SK-N-SH treated with all-trans-retinoic acid at 6 μM for 48 hours (cell line): ENCODE measurements around the gene DCLK1.

Source experiments
- ATAC-seq: fragments of 200-7000 bp; cut with Tn5 transposase; 3 replicates; pipeline ENCODE4 v1.9.1; 2020; ENCODE audit warnings: mild to moderate bottlenecking, moderate library complexity
- ARNTL ChIP-seq: fragments of 450-650 bp; formaldehyde crosslinking; IDR thresholded peaks from 2 replicates; pipeline ENCODE4 v1.5.0; 2020; ENCODE audit warnings: low read depth, mild to moderate bottlenecking, moderate library complexity, borderline replicate concordance
- BACH2 ChIP-seq: fragments of 250-450 bp; sonication (Bioruptor Pico); IDR thresholded peaks from 2 replicates; pipeline ENCODE4 v1.9.0; 2021; ENCODE audit warnings: mild to moderate bottlenecking, borderline replicate concordance
- ESRRG ChIP-seq: fragments of 250-450 bp; sonication (Bioruptor Pico); IDR thresholded peaks from 2 replicates; pipeline ENCODE4 v1.6.1; 2021; ENCODE audit warnings: mild to moderate bottlenecking
- GLIS3 ChIP-seq: fragments of 250-450 bp; sonication (Bioruptor Pico); IDR thresholded peaks from 2 replicates; pipeline ENCODE4 v1.5.0; 2020; ENCODE audit warnings: mild to moderate bottlenecking, moderate library complexity
- ISL1 ChIP-seq: fragments of 250-450 bp; sonication (Bioruptor Pico); IDR thresholded peaks from 2 replicates; pipeline ENCODE4 v2.1.2; 2022; ENCODE audit warnings: mild to moderate bottlenecking, moderate library complexity
- OSR1 ChIP-seq: fragments of 250-450 bp; sonication (Bioruptor Pico); IDR thresholded peaks from 2 replicates; pipeline ENCODE4 v1.8.0; 2022; ENCODE audit warnings: moderate library complexity, mild to moderate bottlenecking, inconsistent platforms
- PATZ1 ChIP-seq: fragments of 250-450 bp; sonication (Bioruptor Pico); IDR thresholded peaks from 2 replicates; pipeline ENCODE4 v1.8.0; 2020; ENCODE audit warnings: mild to moderate bottlenecking, moderate library complexity, borderline replicate concordance
- POU6F1 ChIP-seq: fragments of 250-450 bp; sonication (Bioruptor Pico); IDR thresholded peaks from 2 replicates; pipeline ENCODE4 v1.8.0; 2021; ENCODE audit warnings: low read depth, mild to moderate bottlenecking, moderate library complexity, borderline replicate concordance
- PPARA ChIP-seq: fragments of 250-450 bp; sonication (Bioruptor Pico); IDR thresholded peaks from 2 replicates; pipeline ENCODE4 v1.5.0; 2020; ENCODE audit warnings: mild to moderate bottlenecking, borderline replicate concordance
- SNAI2 ChIP-seq: fragments of 250-450 bp; sonication (Bioruptor Pico); IDR thresholded peaks from 2 replicates; pipeline ENCODE4 v1.5.0; 2020; ENCODE audit warnings: mild to moderate bottlenecking, moderate library complexity
- TCF4 ChIP-seq: fragments of 250-450 bp; sonication (Bioruptor Pico); IDR thresholded peaks from 2 replicates; pipeline ENCODE4 v1.8.0; 2021; ENCODE audit warnings: mild to moderate bottlenecking, moderate library complexity, borderline replicate concordance
- TOX ChIP-seq: fragments of 250-450 bp; sonication (Bioruptor Pico); IDR thresholded peaks from 2 replicates; pipeline ENCODE4 v1.8.0; 2021; ENCODE audit warnings: mild to moderate bottlenecking, moderate library complexity, borderline replicate concordance
- ZC3H10 ChIP-seq: fragments of 250-450 bp; sonication (Bioruptor Pico); IDR thresholded peaks from 2 replicates; pipeline ENCODE4 v1.5.1; 2021; ENCODE audit warnings: mild to moderate bottlenecking, moderate library complexity
- ZFP3 ChIP-seq: fragments of 250-450 bp; sonication (Bioruptor Pico); IDR thresholded peaks from 2 replicates; pipeline ENCODE4 v1.5.0; 2020; ENCODE audit warnings: mild to moderate bottlenecking, moderate library complexity
- ZFP30 ChIP-seq: fragments of 450-650 bp; formaldehyde crosslinking; IDR thresholded peaks from 2 replicates; pipeline ENCODE4 v1.5.0; 2022; ENCODE audit warnings: mild to moderate bottlenecking, moderate library complexity
- ZNF565 ChIP-seq: fragments of 450-650 bp; formaldehyde crosslinking; conservative IDR thresholded peaks from 2 replicates; pipeline ENCODE4 v1.5.0; 2020; ENCODE audit warnings: low read depth, mild to moderate bottlenecking, moderate library complexity
- ZNF70 ChIP-seq: fragments of 450-650 bp; formaldehyde crosslinking; IDR thresholded peaks from 2 replicates; pipeline ENCODE4 v1.5.0; 2020; ENCODE audit warnings: mild to moderate bottlenecking, moderate library complexity
- ZNF8 ChIP-seq: fragments of 450-650 bp; formaldehyde crosslinking; IDR thresholded peaks from 2 replicates; pipeline ENCODE4 v1.5.0; 2020; ENCODE audit warnings: mild to moderate bottlenecking, moderate library complexity
- TF ChIP-seq, protein P1 (sequence below): fragments of 250-450 bp; sonication (Bioruptor Pico); IDR thresholded peaks from 2 replicates; pipeline ENCODE4 v1.5.1; 2021; ENCODE audit warnings: mild to moderate bottlenecking, moderate library complexity
- TF ChIP-seq, protein P2 (sequence below): fragments of 250-450 bp; sonication (Bioruptor Pico); IDR thresholded peaks from 2 replicates; pipeline ENCODE4 v1.5.1; 2020; ENCODE audit warnings: low read depth, mild to moderate bottlenecking, moderate library complexity

DCLK1 gene

DNA sequence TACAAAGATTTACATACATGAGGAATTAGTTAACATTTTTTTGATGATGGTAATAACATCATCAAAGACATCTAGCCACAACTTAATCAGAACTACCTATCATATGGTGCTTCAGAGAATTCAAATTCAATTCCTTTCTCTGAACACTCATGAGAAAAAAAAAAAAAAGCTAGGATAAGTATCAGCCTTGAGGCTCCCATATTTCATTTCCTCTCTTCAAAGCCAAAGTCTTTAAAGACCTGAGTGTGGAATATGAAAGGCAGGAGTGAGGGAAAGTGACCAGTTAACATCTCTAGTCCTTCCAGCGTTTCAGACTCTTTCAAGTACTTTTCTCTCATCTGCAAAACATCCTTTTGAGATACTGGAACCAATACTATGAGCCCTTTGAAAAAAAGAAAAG, 137.5 kb downstream of the DCLK1 start (continued):
- TF ChIP-seq PATZ1 (CRISPR knock-in tag), result no peak
- TF ChIP-seq ZNF70 (CRISPR knock-in tag), result no peak

DNA sequence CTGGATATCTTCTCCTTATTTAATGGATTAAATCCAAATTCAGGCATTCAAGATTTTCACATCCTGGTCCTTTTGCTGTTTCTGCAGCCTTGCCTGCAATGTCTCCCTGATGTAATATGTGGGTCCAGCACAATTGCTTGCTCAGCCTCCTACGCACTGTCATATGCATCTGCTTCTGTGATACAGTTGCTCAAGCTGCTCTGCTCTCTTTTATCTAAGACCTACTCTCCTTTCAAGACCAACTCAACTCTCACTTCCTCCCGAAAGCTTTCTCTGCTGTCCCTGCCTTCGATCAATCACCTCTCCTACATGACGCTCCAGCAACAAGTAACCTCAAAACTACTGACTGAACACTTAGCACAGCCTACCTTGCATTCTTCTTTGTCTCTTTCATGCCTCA, 138.2 kb downstream of the DCLK1 start:
- TF ChIP-seq GLIS3 (CRISPR knock-in tag) (no peak), TOX (CRISPR knock-in tag) (no peak), PPARA (CRISPR knock-in tag) (no peak), BACH2 (CRISPR knock-in tag) (no peak), ESRRG (CRISPR knock-in tag) (no peak), ZC3H10 (CRISPR knock-in tag) (no peak), ZFP3 (CRISPR knock-in tag) (no peak), SNAI2 (CRISPR knock-in tag) (no peak), ZNF70 (CRISPR knock-in tag) (no peak), ISL1 (no peak), ZNF565 (no peak), ARNTL (no peak), TCF4 (CRISPR knock-in tag) (no peak), PATZ1 (CRISPR knock-in tag) (no peak), POU6F1 (CRISPR knock-in tag) (no peak), OSR1 (CRISPR knock-in tag) (no peak)
- TF ChIP-seq, protein P1, sequence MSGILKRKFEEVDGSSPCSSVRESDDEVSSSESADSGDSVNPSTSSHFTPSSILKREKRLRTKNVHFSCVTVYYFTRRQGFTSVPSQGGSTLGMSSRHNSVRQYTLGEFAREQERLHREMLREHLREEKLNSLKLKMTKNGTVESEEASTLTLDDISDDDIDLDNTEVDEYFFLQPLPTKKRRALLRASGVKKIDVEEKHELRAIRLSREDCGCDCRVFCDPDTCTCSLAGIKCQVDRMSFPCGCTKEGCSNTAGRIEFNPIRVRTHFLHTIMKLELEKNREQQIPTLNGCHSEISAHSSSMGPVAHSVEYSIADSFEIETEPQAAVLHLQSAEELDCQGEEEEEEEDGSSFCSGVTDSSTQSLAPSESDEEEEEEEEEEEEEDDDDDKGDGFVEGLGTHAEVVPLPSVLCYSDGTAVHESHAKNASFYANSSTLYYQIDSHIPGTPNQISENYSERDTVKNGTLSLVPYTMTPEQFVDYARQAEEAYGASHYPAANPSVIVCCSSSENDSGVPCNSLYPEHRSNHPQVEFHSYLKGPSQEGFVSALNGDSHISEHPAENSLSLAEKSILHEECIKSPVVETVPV (CRISPR knock-in tag), result no peak
- TF ChIP-seq, protein P2, sequence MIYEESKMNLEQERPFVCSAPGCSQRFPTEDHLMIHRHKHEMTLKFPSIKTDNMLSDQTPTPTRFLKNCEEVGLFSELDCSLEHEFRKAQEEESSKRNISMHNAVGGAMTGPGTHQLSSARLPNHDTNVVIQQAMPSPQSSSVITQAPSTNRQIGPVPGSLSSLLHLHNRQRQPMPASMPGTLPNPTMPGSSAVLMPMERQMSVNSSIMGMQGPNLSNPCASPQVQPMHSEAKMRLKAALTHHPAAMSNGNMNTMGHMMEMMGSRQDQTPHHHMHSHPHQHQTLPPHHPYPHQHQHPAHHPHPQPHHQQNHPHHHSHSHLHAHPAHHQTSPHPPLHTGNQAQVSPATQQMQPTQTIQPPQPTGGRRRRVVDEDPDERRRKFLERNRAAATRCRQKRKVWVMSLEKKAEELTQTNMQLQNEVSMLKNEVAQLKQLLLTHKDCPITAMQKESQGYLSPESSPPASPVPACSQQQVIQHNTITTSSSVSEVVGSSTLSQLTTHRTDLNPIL, result no peak
- ATAC-seq, result no peak

GRCh38 chr13:35990196-35990595, 141.0 kb downstream of the DCLK1 start:
- ATAC-seq, result no peak
- TF ChIP-seq ZNF8 (CRISPR knock-in tag) (no peak), SNAI2 (CRISPR knock-in tag) (no peak), PPARA (CRISPR knock-in tag) (no peak), ARNTL (no peak), ZNF70 (CRISPR knock-in tag) (no peak)
- TF ChIP-seq, protein P1 (CRISPR knock-in tag), result no peak

- peak; percentile 73 for ATAC-seq
- no peak for TF ChIP-seq ZFP30 (CRISPR knock-in tag)
- peak; percentile 94 for TF ChIP-seq ISL1
- TF ChIP-seq ESRRG (CRISPR knock-in tag), result no peak
- TF ChIP-seq PATZ1 (CRISPR knock-in tag), result no peak
- TF ChIP-seq BACH2 (CRISPR knock-in tag), result no peak
- TF ChIP-seq ZC3H10 (CRISPR knock-in tag), result no peak
- no peak for TF ChIP-seq POU6F1 (CRISPR knock-in tag)
- no peak for TF ChIP-seq OSR1 (CRISPR knock-in tag)
Observed at GRCh38 chr13:35988648-35989081, 142.5 kb downstream of the DCLK1 start.
